Measurements from ENCODE around the gene UBD.

The UBD gene

DNA sequence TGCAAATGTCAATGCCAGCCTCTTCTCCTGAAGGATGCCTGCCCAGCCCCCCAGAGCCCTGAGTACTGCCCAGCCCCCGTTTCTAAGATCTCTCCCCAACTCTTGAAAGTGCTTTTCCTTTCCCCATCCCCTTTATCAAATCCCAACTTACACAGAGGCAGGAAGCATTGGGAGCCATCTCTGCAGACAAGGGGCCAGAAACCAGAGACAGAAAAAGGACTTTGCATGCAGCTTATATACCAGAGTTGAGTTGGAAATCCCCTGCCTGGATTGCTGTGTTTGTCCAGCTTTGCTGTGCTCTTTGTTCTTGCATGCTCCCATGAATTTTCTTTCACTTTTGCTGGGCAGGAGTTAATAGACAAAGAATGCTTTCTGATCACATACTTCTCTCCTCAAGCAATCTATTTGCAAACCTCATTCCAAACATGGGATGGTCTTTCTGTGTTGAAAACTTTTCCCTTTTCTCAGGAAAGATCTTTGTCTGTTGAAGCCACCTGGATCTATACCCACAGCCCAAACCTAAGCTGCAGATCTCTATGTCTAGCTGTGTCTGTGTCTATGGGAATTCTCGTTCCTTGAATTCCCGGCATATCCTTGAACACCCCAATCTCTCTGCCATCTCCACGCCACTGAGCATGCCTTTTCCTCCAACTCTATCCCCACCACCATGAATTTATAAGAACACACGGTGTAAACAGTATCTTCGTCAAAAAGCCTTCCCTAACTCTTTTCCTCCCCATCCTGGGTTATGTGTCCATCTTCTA lies at the start of gene UBD:
TSS of gene UBD (minus strand) at position 209 of the 764 bp plus-strand sequence. CDS start at position 178, 31 bp downstream.
- no peak for DNase-seq (ENCODE audit: low spot score)

- no peak for DNase-seq (ENCODE audit: low spot score)
Observed at GRCh38 chr6:29608131-29608530, 48.6 kb upstream of the UBD start.

DNA sequence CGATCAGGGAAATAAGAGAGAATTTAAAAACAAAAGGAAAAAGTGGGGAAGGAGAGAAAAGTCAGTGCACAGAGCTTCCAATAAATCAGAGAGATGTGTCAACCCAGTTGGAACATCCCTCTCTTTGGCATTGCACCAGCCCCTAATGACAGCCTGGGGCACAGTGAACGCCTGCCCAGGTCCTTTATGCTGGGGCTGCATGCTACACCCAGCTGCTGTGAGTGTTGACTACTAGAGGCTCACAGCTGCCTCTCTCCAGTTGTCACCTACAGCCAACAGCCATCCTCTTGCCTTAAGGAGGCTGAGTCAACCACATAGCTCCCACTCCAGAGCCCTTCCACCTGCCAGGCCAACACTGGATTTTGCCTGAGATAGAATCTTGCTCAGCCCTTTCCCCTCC lies 44.4 kb upstream of the UBD start:
- DNase-seq (ENCODE audit: low spot score), result no peak

- no peak for DNase-seq (ENCODE audit: low spot score)
Observed at GRCh38 chr6:29603456-29603855, 43.9 kb upstream of the UBD start.

DNA sequence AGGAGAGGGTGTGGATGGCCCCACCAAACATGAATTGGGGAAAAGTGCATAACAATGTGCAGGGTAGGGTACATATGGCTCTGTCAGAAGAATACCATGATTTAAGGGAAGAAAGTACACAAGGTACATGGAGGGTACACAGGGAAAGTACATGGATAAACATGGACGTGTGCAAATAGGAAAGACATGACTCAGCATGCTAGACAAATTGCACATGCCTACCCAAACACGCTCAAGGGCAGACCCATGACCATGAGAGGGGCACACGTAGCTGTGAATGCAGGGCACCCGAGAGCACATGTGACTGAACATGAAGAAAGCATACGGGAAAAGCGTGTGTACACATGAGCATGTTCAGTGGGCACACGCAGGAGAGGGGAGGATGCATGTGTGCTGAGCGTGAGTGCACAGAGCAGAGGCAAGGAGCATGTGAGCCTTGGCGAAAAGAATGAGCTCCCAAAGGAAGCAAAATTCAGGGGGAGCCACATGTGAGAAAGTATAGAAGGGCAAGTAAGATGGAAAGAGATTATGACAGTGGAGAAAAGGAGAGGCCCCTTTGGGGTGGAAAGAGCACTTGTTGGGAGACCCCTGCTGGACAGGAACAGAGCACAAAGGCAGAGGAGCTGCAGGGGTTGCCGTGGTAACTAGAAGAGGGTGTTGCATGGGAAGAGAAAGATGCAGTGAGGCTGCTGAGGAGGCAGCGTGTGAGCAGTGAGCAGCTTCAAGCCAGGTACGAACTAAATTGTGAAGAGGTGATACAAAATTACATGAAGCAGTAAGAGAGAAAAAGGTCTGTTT lies 43.2 kb upstream of the UBD start:
- DNase-seq (ENCODE audit: low spot score), result peak; percentile 56

GRCh38 chr6:29598172-29598747 lies 38.7 kb upstream of the UBD start:
- no peak for DNase-seq (ENCODE audit: low spot score)

GRCh38 chr6:29597184-29597583 lies 37.7 kb upstream of the UBD start:
- no peak for DNase-seq (ENCODE audit: low spot score)

DNA sequence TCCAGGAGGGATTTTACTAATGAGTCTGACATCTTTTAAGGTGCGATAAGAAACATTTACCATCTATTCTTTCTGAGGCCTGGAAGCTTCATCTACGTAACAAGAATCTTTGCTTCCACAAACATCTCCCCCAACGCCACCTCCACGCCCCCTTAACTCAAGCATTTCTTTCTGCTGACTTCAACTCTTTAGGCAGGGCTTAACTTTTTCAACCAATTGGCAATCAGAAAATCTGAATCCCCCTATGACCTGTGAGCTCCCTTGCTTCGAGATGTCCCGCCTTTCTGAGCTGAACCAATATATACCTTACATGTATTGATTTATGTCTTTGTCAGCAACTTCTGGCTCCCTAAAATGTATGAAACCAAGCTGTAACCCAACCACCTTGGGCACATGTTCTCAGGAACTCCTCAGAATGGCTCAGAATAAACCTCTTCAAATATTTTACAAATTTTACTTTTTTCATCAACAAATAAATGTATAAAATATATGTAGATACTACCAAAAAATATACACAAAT lies 36.9 kb upstream of the UBD start:
- DNase-seq (ENCODE audit: low spot score), result no peak

DNA sequence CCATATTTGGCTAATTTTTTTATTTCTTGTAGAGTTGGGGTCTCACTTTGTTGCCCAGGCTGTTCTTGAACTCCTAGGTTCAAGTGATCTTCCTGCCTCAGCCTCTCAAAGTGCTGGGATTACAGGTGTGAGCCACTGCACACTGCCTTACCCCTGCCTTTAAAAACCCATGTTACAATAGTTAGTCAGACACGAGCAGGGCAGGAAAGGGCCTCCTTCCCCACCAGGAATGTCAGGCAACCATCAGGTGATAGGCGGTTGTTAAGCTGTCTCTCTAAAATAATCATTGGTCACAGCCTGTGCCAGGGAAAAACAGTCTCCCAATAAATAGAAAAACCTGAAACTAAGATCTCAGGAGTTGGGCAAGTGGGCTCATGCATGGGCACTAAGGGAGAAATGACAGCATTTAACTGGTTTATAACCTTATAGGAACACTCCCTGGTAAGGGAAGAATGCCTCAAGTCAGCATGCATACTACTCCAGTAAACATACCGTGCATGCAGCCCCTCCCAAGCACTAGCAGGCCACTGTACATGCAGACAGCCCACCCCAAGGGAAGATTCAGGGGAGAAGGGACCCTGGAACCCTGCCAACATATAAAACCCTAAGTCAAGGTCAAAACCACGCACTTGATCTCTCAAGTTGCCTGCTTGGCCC lies 33.8 kb upstream of the UBD start:
- no peak for DNase-seq (ENCODE audit: low spot score)

GRCh38 chr6:29591677-29592076 lies 32.1 kb upstream of the UBD start:
- DNase-seq (ENCODE audit: low spot score), result no peak

DNA sequence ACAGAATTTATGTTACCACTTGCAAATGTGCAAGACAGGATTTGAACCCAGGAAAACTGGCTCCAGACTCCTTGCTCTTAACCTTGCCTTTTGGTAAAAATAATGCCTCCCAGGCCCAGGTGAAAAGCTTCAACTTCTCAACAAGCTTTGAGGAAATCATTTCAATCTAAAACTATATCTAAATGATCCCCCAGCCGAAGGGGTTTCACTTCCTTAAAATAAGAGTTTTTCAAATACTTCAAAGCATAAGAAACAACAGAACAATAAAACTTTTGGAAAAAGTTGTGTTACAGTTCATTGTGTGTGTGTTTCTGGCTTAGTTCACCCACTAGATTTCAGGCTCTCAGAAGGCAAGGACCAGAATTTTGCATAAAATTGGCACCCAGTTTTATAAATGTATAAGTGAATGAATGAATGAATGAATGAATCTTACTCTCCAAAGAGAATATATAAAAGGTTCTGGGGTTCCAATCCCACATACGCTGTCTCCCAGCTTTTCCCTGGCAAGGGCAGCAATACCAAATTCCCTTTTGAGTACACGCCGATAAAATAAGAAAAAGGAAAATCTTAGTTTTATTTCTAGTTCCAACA lies 30.8 kb upstream of the UBD start:
- DNase-seq (ENCODE audit: low spot score), result peak; percentile 33

DNA sequence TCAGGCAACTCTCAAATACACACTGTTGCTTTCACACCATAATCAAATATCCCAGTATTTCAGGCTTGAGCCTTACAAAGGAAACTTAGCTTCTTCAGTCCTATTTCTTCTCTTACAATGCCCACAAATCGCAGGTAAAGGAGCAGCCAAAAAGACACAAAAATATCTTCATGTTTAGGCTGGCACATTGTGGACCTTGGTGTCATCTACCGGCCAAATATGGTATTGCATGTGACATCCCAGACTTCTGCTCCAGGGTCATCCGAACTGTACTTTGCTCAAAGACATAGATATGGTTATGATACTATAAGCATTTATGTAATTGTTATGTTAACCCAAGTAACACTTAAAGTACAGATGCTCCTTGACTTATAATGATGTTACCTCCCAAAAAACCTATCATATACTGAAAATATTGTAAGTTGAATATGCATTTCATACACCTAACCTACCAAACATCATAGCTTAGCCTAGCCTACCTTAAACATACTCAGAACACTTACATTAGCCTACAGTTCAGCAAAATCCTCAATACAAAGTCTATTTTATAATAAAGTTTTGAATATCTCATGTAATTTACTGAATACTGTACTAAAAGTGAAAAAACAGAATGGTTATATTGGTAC lies 30.0 kb upstream of the UBD start:
- DNase-seq (ENCODE audit: low spot score), result peak; percentile 75

- DNase-seq (ENCODE audit: low spot score), result no peak
Observed at GRCh38 chr6:29584821-29585220, 25.3 kb upstream of the UBD start, which contains the start of gene OR2H2. TSS of gene OR2H2 (plus strand) at chr6:29585121. CDS start at chr6:29587945, 2,824 bp downstream.

- no peak for DNase-seq (ENCODE audit: low spot score)
Observed at GRCh38 chr6:29577544-29577943, 18.0 kb upstream of the UBD start.

GRCh38 chr6:29576056-29576455 lies 16.5 kb upstream of the UBD start:
- DNase-seq (ENCODE audit: low spot score), result no peak

GRCh38 chr6:29567991-29568390 lies 8.5 kb upstream of the UBD start:
- DNase-seq (ENCODE audit: low spot score), result no peak

- DNase-seq (ENCODE audit: low spot score), result no peak
Observed at GRCh38 chr6:29567541-29567940, 8.0 kb upstream of the UBD start.

- no peak for DNase-seq (ENCODE audit: low spot score)
Observed at GRCh38 chr6:29566856-29567255, 7.3 kb upstream of the UBD start.

GRCh38 chr6:29564875-29565274 lies 5.3 kb upstream of the UBD start:
- DNase-seq (ENCODE audit: low spot score), result no peak

DNA sequence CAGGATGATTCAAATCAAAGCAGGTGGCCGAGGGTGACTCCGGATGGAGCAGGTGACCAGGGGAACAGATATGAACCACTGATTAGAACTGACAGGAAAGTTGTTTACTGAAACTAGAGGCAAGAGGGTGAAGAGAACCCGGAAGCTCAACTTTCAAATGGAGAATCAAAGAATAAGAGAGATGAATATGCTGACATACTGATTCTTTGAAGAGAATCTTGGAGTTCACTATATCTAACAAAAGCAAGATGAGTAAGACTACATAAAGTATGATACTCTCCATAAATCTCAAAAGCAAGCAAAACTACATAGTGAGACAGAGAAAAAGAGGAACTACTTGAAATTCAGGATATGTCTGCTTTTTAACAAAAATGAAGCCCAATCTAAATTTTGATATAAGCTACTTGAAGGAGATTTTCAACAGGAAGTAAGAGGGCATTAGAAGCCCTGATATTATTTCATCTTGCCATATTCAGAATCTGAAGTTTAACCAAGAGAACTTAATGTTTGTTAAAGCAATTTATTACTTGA lies 4.0 kb upstream of the UBD start:
- no peak for DNase-seq (ENCODE audit: low spot score)

DNA sequence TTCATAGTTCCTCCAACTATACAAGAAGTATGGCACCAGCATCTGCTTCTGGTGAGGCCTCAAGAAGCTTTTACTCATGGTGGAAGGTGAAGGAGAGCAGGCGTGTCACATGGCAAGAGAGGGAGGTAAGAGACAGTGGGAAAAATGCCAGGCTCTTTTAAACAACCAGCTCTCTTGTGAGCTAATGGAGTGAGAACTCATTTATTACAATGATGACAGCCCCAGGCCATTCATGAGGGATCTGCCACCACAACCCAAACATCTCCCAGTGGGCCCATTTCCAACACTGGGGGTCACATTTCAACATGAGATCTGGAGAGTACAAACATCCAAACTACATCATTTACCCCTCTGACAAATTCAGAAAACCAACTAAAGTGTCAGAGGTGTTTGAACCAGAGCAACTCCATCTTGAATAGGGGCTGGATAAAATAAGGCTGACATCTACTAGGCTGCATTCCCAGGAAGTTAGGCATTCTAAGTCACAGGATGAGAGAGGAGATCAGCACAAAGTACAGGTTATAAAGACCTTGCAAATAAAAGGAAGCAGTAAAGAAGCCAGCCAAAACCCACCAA lies 2.2 kb upstream of the UBD start:
- no peak for DNase-seq (ENCODE audit: low spot score)
